H9 (cell line): ENCODE data around the gene BBX. TPM values are rescaled to one million over a fixed set of nuclear protein-coding genes. Genes with fewer than 3 reads are reported as not detected.

Experiments
- DNase-seq: peaks from one replicate; pipeline ENCODE4 v3.0.0-alpha.2; 2017
- H2AFZ ChIP-seq: one replicate; pipeline ENCODE4 v1.6.1; 2013; ENCODE audit warnings: mild to moderate bottlenecking, low read length, control low read depth, moderate library complexity
- H2AK5ac ChIP-seq: 2 replicates; pipeline ENCODE4 v1.6.1; 2013; ENCODE audit warnings: low read length, control low read depth, mixed read lengths; ENCODE audit not compliant: insufficient read length
- H2BK120ac ChIP-seq: one replicate; pipeline ENCODE4 v1.6.1; 2013; ENCODE audit warnings: low read depth, mild to moderate bottlenecking, low read length, control low read depth, inconsistent platforms; ENCODE audit not compliant: poor library complexity, severe bottlenecking
- H2BK12ac ChIP-seq: 2 replicates; pipeline ENCODE4 v1.6.1; 2013; ENCODE audit warnings: low read length, control low read depth, mixed read lengths, low read depth; ENCODE audit not compliant: insufficient read length
- H2BK15ac ChIP-seq: 2 replicates; pipeline ENCODE4 v1.6.1; 2013; ENCODE audit warnings: low read depth, low read length, control low read depth
- H2BK20ac ChIP-seq: one replicate; pipeline ENCODE4 v1.6.1; 2013; ENCODE audit warnings: low read depth, mild to moderate bottlenecking, low read length, control low read depth, inconsistent platforms; ENCODE audit not compliant: poor library complexity, severe bottlenecking
- H2BK5ac ChIP-seq: 2 replicates; pipeline ENCODE4 v1.6.1; 2013; ENCODE audit warnings: low read length, control low read depth, mixed read lengths; ENCODE audit not compliant: insufficient read length
- H3K14ac ChIP-seq: 2 replicates; pipeline ENCODE4 v1.6.1; 2013; ENCODE audit warnings: low read length, control low read depth; ENCODE audit not compliant: insufficient read depth
- H3K18ac ChIP-seq: 2 replicates; pipeline ENCODE4 v1.6.1; 2013; ENCODE audit warnings: low read depth, mild to moderate bottlenecking, mixed read lengths, low read length, control low read depth; ENCODE audit not compliant: insufficient read length
- H3K23ac ChIP-seq: 2 replicates; pipeline ENCODE4 v1.6.1; 2013; ENCODE audit warnings: low read length, control low read depth, mixed read lengths, low read depth; ENCODE audit not compliant: insufficient read length
- H3K23me2 ChIP-seq: 2 replicates; pipeline ENCODE4 v1.6.1; 2013; ENCODE audit warnings: low read depth, mild to moderate bottlenecking, mixed read lengths, low read length, control low read depth; ENCODE audit not compliant: insufficient read length, poor library complexity, severe bottlenecking
- H3K27ac ChIP-seq: 2 replicates; pipeline ENCODE4 v1.5.1; 2013; ENCODE audit warnings: low read length, control low read depth, mixed read lengths, low read depth; ENCODE audit not compliant: insufficient read length
- H3K27me3 ChIP-seq: 2 replicates; pipeline ENCODE4 v1.6.1; 2013; ENCODE audit warnings: low read length, control low read depth, inconsistent platforms; ENCODE audit not compliant: insufficient read depth
- H3K4ac ChIP-seq: 2 replicates; pipeline ENCODE4 v1.6.1; 2013; ENCODE audit warnings: low read depth, mild to moderate bottlenecking, control low read depth, inconsistent platforms, low read length, moderate library complexity
- H3K4me1 ChIP-seq: 2 replicates; pipeline ENCODE4 v1.6.1; 2013; ENCODE audit warnings: low read length, control low read depth, inconsistent platforms; ENCODE audit not compliant: insufficient read depth
- H3K4me2 ChIP-seq: 2 replicates; pipeline ENCODE4 v1.6.1; 2013; ENCODE audit warnings: low read length, control low read depth, mixed read lengths; ENCODE audit not compliant: insufficient read length, insufficient read depth
- H3K56ac ChIP-seq: 2 replicates; pipeline ENCODE4 v1.6.1; 2013; ENCODE audit warnings: low read depth, mild to moderate bottlenecking, mixed read lengths, low read length, control low read depth; ENCODE audit not compliant: insufficient read length
- H3K79me1 ChIP-seq: 2 replicates; pipeline ENCODE4 v1.6.1; 2013; ENCODE audit warnings: low read depth, mild to moderate bottlenecking, moderate library complexity, low read length, control low read depth, inconsistent platforms; ENCODE audit not compliant: insufficient read depth, poor library complexity, severe bottlenecking
- H3K79me2 ChIP-seq: 2 replicates; pipeline ENCODE4 v1.6.1; 2013; ENCODE audit warnings: low read length, control low read depth, inconsistent platforms; ENCODE audit not compliant: insufficient read depth
- H3K9ac ChIP-seq: 2 replicates; pipeline ENCODE4 v1.6.1; 2013; ENCODE audit warnings: low read length, control low read depth, mixed read lengths; ENCODE audit not compliant: insufficient read length; ENCODE audit errors: extremely low read depth
- H3K9me3 ChIP-seq: one replicate; pipeline ENCODE4 v1.6.1; 2013; ENCODE audit warnings: low read depth, low read length, inconsistent platforms; ENCODE audit not compliant: control insufficient read depth
- H3T11ph ChIP-seq: one replicate; pipeline ENCODE4 v1.6.1; 2013; ENCODE audit warnings: mild to moderate bottlenecking, low read length, control low read depth, inconsistent platforms
- H4K20me1 ChIP-seq: one replicate; pipeline ENCODE4 v1.6.1; 2013; ENCODE audit not compliant: control insufficient read depth, insufficient read length, insufficient read depth
- H4K5ac ChIP-seq: 2 replicates; pipeline ENCODE4 v1.6.1; 2013; ENCODE audit warnings: low read depth, mild to moderate bottlenecking, mixed read lengths, low read length, control low read depth; ENCODE audit not compliant: insufficient read length
- H4K8ac ChIP-seq: replicated peaks from 2 replicates; pipeline ENCODE4 v1.6.1; 2013; ENCODE audit warnings: low read length, control low read depth, mixed read lengths, low read depth; ENCODE audit not compliant: insufficient read length
- H4K91ac ChIP-seq: 2 replicates; pipeline ENCODE4 v1.6.1; 2013; ENCODE audit warnings: low read depth, mild to moderate bottlenecking, moderate library complexity, mixed read lengths, low read length, control low read depth; ENCODE audit not compliant: insufficient read length
- H3K27ac Mint-ChIP-seq, 3 experiments: 2 replicates in 2 of 3; 3 replicates in 1 of 3; pipeline ENCODE4 v1.8.0; 2020 to 2021; ENCODE audit warnings: mixed read lengths in 3 of 3, mild to moderate bottlenecking in 1 of 3, moderate library complexity in 1 of 3
- H3K27me3 Mint-ChIP-seq: 2 replicates; pipeline ENCODE4 v1.8.0; 2021; ENCODE audit warnings: low read depth, mild to moderate bottlenecking, moderate library complexity, mixed read lengths
- H3K36me3 Mint-ChIP-seq, 3 experiments: 2 replicates in 2 of 3; 3 replicates in 1 of 3; pipeline ENCODE4 v1.8.0; 2020 to 2021; ENCODE audit warnings: low read depth in 3 of 3, mixed read lengths in 3 of 3; ENCODE audit not compliant: insufficient read depth in 1 of 3
- H3K4me1 Mint-ChIP-seq, 2 experiments: 2 replicates each; pipeline ENCODE4 v1.8.0; 2020; ENCODE audit warnings: mixed read lengths in 2 of 2
- H3K4me3 Mint-ChIP-seq, 2 experiments: 2 replicates in 1 of 2; 3 replicates in 1 of 2; pipeline ENCODE4 v1.8.0; 2020 to 2021; ENCODE audit warnings: mild to moderate bottlenecking in 2 of 2, mixed read lengths in 2 of 2, moderate library complexity in 1 of 2
- H3K9me3 Mint-ChIP-seq, 2 experiments: 2 replicates in 1 of 2; 3 replicates in 1 of 2; pipeline ENCODE4 v1.8.0; 2020; ENCODE audit warnings: mild to moderate bottlenecking in 2 of 2, mixed read lengths in 2 of 2, moderate library complexity in 1 of 2
- WGBS: extraction: QIAGEN DNeasy Blood & Tissue Kit; methylation state at CpG from one replicate; pipeline ENCODE4 v1.1.7; 2013; ENCODE audit warnings: missing lambda C conversion rate, low lambda C conversion rate, mixed read lengths; ENCODE audit not compliant: insufficient read length; ENCODE audit errors: extremely low coverage; 5-methylcytosine and 5-hydroxymethylcytosine counted together
- total RNA-seq: library from RNA; stranded (reverse); gene quantifications from 2 replicates; pipeline ENCODE4 v1.2.1, GENCODE V29; 2021
- TF ChIP-seq, protein P1 (sequence below): fragments of 200-600 bp; sonication (generic); conservative IDR thresholded peaks from 3 replicates; pipeline ENCODE4 v1.8.0; 2021; ENCODE audit warnings: antibody characterized with exemption, mild to moderate bottlenecking

BBX gene
- total RNA-seq, 1 experiment from 2014 or later = 34.8 TPM

DNA sequence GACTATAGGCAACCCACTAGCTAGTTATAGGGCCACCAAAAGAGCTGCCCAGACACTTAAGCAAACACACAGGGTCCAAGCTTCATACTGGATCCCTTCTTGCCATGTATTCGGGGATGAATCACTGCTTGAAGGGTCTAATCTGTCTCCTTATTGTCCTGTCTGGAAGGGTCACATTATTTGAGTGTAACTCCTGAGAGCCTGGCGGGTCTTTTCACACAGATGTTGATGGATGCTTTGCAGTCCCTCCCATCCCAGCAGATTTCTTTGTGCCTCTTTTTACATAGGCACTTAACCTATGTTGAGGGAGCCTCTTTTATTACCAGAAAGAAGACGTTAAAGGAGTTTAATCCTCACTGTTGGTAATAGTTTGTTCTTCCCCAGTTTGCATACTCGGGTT, 56.6 kb downstream of the BBX start:
- Histone ChIP-seq H3K27ac (peak overlapping the region; percentile 60), H3K14ac (no peak overlapping the region), H3K9ac (peak overlapping the region; percentile 25), H3K4me1 (peaks cover 5% of the 10 kb centered on the region), H3K18ac (no peak overlapping the region), H3K4me2 (no peak overlapping the region), H4K5ac (no peak overlapping the region), H2BK20ac (no peak overlapping the region), H3K79me2 (no peaks in the 10 kb centered on the region), H4K20me1 (no peaks in the 10 kb centered on the region), H3K4ac (no peak overlapping the region), H3K23me2 (no peaks in the 10 kb centered on the region), H3K23ac (no peak overlapping the region), H3T11ph (no peak overlapping the region), H2BK120ac (no peak overlapping the region), H4K91ac (no peak overlapping the region), H3K9me3 (no peaks in the 10 kb centered on the region), H2BK5ac (no peak overlapping the region), H2BK12ac (no peak overlapping the region), H3K27me3 (no peaks in the 10 kb centered on the region), H2AK5ac (no peak overlapping the region), H3K79me1 (no peaks in the 10 kb centered on the region), H3K56ac (no peak overlapping the region), H4K8ac (no peak overlapping the region), H2AFZ (no peak overlapping the region), H2BK15ac (no peak overlapping the region)
- Mint-ChIP-seq H3K4me1 (peaks cover 27% of the 10 kb centered on the region in 2 experiments), H3K4me3 (no peak overlapping the region), H3K36me3 (no peaks in the 10 kb centered on the region), H3K9me3 (no peaks in the 10 kb centered on the region), H3K27ac (peak overlapping the region; percentile 4 to 82 (median 71); a peak in 3 of 7 replicates), H3K27me3 (no peaks in the 10 kb centered on the region)
- no peak for DNase-seq
- TF ChIP-seq, protein P1, sequence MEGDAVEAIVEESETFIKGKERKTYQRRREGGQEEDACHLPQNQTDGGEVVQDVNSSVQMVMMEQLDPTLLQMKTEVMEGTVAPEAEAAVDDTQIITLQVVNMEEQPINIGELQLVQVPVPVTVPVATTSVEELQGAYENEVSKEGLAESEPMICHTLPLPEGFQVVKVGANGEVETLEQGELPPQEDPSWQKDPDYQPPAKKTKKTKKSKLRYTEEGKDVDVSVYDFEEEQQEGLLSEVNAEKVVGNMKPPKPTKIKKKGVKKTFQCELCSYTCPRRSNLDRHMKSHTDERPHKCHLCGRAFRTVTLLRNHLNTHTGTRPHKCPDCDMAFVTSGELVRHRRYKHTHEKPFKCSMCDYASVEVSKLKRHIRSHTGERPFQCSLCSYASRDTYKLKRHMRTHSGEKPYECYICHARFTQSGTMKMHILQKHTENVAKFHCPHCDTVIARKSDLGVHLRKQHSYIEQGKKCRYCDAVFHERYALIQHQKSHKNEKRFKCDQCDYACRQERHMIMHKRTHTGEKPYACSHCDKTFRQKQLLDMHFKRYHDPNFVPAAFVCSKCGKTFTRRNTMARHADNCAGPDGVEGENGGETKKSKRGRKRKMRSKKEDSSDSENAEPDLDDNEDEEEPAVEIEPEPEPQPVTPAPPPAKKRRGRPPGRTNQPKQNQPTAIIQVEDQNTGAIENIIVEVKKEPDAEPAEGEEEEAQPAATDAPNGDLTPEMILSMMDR = no peak
- no CpG with 5 or more reads among the region's 4 CpGs for WGBS
